Right cardiac atrium (tissue), 5 donors: ENCODE results near the gene KAZALD1. TPM values are rescaled to one million over a fixed set of nuclear protein-coding genes. Genes with fewer than 3 reads are reported as not detected.

Source experiments
- ATAC-seq, 2 donors: fragments of 200-7000 bp; cut with Tn5 transposase; one replicate each; pipeline versions ENCODE4 v1.8.0 to v1.9.1; 2020; ENCODE audit warnings: moderate library complexity in 2 of 2, mild to moderate bottlenecking in 1 of 2
- DNase-seq, 3 donors: peaks; one replicate each; pipeline ENCODE4 v3.0.0-alpha.2; 2020
- H3K27ac ChIP-seq: one replicate; pipeline ENCODE4 v1.5.1; 2013; ENCODE audit warnings: mild to moderate bottlenecking, low read length, control low read depth, moderate library complexity
- H3K27me3 ChIP-seq: one replicate; pipeline ENCODE4 v1.6.1; 2013; ENCODE audit not compliant: control insufficient read depth, insufficient read depth
- H3K4me1 ChIP-seq: one replicate; pipeline ENCODE4 v1.6.1; 2013; ENCODE audit warnings: low read length; ENCODE audit not compliant: control insufficient read depth, insufficient read depth
- H3K4me3 ChIP-seq: one replicate; pipeline ENCODE4 v1.5.1; 2013; ENCODE audit warnings: low read length, control low read depth
- H3K9me3 ChIP-seq: one replicate; pipeline ENCODE4 v1.6.1; 2013; ENCODE audit warnings: low read length; ENCODE audit not compliant: control insufficient read depth
- WGBS: extraction: QIAGEN DNeasy Blood & Tissue Kit; methylation state at CpG from one replicate; pipeline ENCODE4 v1.1.7; 2013; 5-methylcytosine and 5-hydroxymethylcytosine counted together
- intact Hi-C, 4 donors: fragments of 100-400 bp; cut with DNase I; formaldehyde crosslinking; loops; one replicate each; pipeline versions ENCODE4 v1.11.0 to v1.14.0; 2022 to 2023
- polyA plus RNA-seq: library from polyadenylated mRNA; stranded (reverse); fragments of 200-250 nt; gene quantifications from one replicate; pipeline ENCODE4 v1.2.3, GENCODE V29; 2013
- total RNA-seq, 4 donors: library from RNA; stranded (reverse); fragmentation: NEBNext Ultra II Directional; extraction: Animal tissue kit (Norgen Biotek cat#: 25700); gene quantifications; one replicate each; pipeline ENCODE4 v1.2.1, GENCODE V29; 2021
- donor health status: healthy with polysubstance abuse.
- donor health status: DM: no; HTN: yes; CAD: no.
- donor health status: DM: no; HTN: no; CAD: no.
- donor health status: DM: no; HTN: yes; CAD: no; lungs with severe emphysema.
- donor health status: DM: yes; HTN: yes; CAD: no.

The KAZALD1 gene
- total and polyA plus RNA-seq, 5 donors = 6.7 to 19.1 (median 13.3) TPM

GRCh38 chr10:101040851-101041250, 20.9 kb upstream of the KAZALD1 start:
- no peak for DNase-seq
- ATAC-seq = no peak
- WGBS = 39% methylated on average over 2 of the region's 2 CpGs
- no peaks in the 10 kb centered on the region for H3K9me3 ChIP-seq
- H3K27ac ChIP-seq = no peak overlapping the region
- no peaks in the 10 kb centered on the region for H3K27me3 ChIP-seq
- no peak overlapping the region for H3K4me3 ChIP-seq
- no peaks in the 10 kb centered on the region for H3K4me1 ChIP-seq
- intact Hi-C loops = loop anchor here in 2 of 4 donors (2.0 kb wide), 1 partner anchor 26 kb away; no protein-coding TSS in a partner anchor

DNA sequence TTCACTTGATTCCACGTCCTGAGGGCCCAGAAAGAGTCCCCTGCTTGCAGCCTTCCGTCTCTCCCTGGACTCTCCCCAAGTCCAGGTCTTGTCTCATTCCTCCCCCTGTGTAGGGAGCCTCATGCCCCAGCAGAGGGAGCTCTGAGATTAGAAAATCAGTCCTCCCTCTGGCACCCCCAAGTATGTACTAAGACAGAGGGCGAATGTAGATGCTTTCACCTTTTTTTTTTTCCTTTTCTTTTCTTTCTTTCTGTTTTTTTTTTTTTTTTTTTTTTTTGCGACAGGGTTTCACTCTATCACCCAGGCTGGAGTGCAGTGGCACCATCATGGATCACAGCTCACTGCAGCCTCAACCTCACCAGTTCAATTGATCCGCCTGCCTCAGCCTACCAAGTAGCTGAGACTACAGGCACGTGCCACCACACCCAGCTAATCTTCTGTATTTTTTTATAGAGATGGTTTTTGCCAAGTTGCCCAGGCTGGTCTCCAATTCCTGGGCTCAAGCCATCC, 20.5 kb upstream of the KAZALD1 start:
- WGBS = 22% methylated on average over 6 of the region's 6 CpGs
- no peaks in the 10 kb centered on the region for H3K27me3 ChIP-seq
- ATAC-seq (peak; percentile 74 to 79), DNase-seq (peak; percentile 81 to 91 (median 85))
- intact Hi-C loops = loop anchor here in 2 of 4 donors (2.0 kb wide), 1 partner anchor 25 kb away; no protein-coding TSS in a partner anchor
- no peak overlapping the region for H3K27ac ChIP-seq
- H3K4me3 ChIP-seq = no peak overlapping the region
- H3K9me3 ChIP-seq = no peaks in the 10 kb centered on the region
- no peaks in the 10 kb centered on the region for H3K4me1 ChIP-seq

- H3K4me3 ChIP-seq = peak overlapping the region; percentile 60
- H3K4me1 ChIP-seq = no peaks in the 10 kb centered on the region
- no peaks in the 10 kb centered on the region for H3K9me3 ChIP-seq
- ATAC-seq (no peak), DNase-seq (no peak)
- no peaks in the 10 kb centered on the region for H3K27me3 ChIP-seq
- WGBS = 61% methylated on average over 4 of the region's 4 CpGs
- intact Hi-C loops = no loop called here
- H3K27ac ChIP-seq = peak overlapping the region; percentile 84
Measured at GRCh38 chr10:101042118-101042517, 19.7 kb upstream of the KAZALD1 start.

DNA sequence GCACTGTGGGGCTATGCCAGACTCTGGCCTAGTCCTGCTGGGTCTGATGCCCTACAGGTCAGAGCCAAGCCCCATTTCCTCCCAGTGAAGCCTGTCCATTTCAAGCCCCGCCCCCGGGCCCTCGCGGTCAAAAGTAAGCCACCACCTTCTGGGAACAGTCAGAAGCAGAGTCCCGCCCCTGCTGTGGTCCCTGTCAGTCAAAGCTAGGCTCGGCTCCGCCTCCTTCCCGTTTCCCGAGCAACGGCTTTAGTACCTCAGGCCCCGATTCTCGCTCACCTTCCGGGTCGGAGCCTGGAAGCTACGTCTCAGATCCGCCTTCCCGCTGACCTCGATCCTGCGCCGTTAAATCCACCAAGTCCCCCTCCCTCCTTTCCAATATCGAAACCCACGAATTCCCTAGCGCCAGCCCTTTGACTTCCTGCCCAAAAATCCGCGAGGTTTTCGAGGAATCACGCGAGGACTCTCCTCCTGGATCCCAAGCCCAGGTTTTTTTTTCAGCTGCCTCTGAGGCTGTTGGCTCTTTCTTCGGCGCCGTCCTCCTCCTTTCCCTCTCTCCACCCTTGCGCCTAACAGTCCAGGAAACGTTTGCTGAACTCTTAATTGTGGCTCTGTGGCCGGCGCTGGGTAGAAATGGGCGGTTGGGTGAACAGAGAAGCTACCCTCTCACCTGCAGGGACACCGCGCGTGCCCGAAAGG, 19.0 kb upstream of the KAZALD1 start:
- intact Hi-C loops = no loop called here
- 3% methylated on average over 40 of the region's 40 CpGs for WGBS

DNA sequence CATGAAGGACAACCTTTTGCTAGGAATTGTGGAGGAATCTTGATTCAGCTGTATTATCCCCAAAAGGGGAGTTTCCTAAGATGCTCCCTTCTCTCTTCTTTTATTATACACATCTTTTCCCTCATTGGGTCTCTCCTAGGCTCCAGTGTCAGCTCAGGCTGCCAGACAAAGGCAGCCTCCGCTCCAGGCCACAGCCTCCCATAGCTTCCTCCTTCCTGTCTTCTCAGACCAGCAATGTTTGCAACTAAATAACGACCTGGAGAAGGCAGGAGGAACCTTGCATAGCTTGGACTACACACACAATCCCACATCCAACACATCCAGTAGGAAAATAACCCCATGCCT, 18.5 kb upstream of the KAZALD1 start:
- Histone ChIP-seq H3K4me3 (peak overlapping the region; percentile 60), H3K27me3 (no peaks in the 10 kb centered on the region), H3K9me3 (no peaks in the 10 kb centered on the region), H3K4me1 (no peaks in the 10 kb centered on the region), H3K27ac (peak overlapping the region; percentile 84)
- DNase-seq (no peak), ATAC-seq (no peak)
- intact Hi-C loops = no loop called here
- WGBS = 24% methylated on average over 2 of the region's 2 CpGs

More for the DNA sequence above, 19.0 kb upstream of the KAZALD1 start:
- no peaks in the 10 kb centered on the region for H3K9me3 ChIP-seq
- peak overlapping the region; percentile 84 for H3K27ac ChIP-seq
- no peaks in the 10 kb centered on the region for H3K27me3 ChIP-seq
- DNase-seq (peak; percentile 98 to 99 (median 99)), ATAC-seq (peak; percentile 94 to 96)
- no peaks in the 10 kb centered on the region for H3K4me1 ChIP-seq
- H3K4me3 ChIP-seq = peak overlapping the region; percentile 60

GRCh38 chr10:101044117-101044516, 17.7 kb upstream of the KAZALD1 start:
- no peaks in the 10 kb centered on the region for H3K9me3 ChIP-seq
- DNase-seq (no peak), ATAC-seq (no peak)
- H3K27ac ChIP-seq = no peak overlapping the region
- no peaks in the 10 kb centered on the region for H3K27me3 ChIP-seq
- H3K4me3 ChIP-seq = no peak overlapping the region
- 79% methylated on average over 2 of the region's 2 CpGs for WGBS
- intact Hi-C loops = no loop called here
- no peaks in the 10 kb centered on the region for H3K4me1 ChIP-seq

GRCh38 chr10:101046332-101047238, 15.2 kb upstream of the KAZALD1 start:
- intact Hi-C loops = no loop called here
- no peaks in the 10 kb centered on the region for H3K9me3 ChIP-seq

GRCh38 chr10:101047268-101047667, 14.5 kb upstream of the KAZALD1 start:
- no peaks in the 10 kb centered on the region for H3K27me3 ChIP-seq
- no peak overlapping the region for H3K27ac ChIP-seq
- 19% methylated on average over 16 of the region's 16 CpGs for WGBS
- H3K4me1 ChIP-seq = no peaks in the 10 kb centered on the region
- ATAC-seq = no peak
- intact Hi-C loops = no loop called here
- no peak overlapping the region for H3K4me3 ChIP-seq
- no peak for DNase-seq
- H3K9me3 ChIP-seq = no peaks in the 10 kb centered on the region

More at GRCh38 chr10:101046332-101047238, 15.2 kb upstream of the KAZALD1 start:
- Histone ChIP-seq H3K4me1 (no peaks in the 10 kb centered on the region), H3K27me3 (no peaks in the 10 kb centered on the region), H3K4me3 (no peak overlapping the region), H3K27ac (no peak overlapping the region)
- DNase-seq (no peak), ATAC-seq (no peak)
- 26% methylated on average over 25 of the region's 25 CpGs for WGBS

- intact Hi-C loops = no loop called here
- ATAC-seq = no peak
- Histone ChIP-seq H3K9me3 (no peaks in the 10 kb centered on the region), H3K27me3 (no peaks in the 10 kb centered on the region), H3K27ac (no peak overlapping the region), H3K4me1 (no peaks in the 10 kb centered on the region), H3K4me3 (no peak overlapping the region)
- no peak for DNase-seq
- 13% methylated on average over 62 of the region's 62 CpGs for WGBS
Measured at GRCh38 chr10:101047961-101048892, 13.6 kb upstream of the KAZALD1 start.

- Histone ChIP-seq H3K27me3 (no peaks in the 10 kb centered on the region), H3K27ac (no peak overlapping the region), H3K4me3 (no peak overlapping the region), H3K9me3 (no peaks in the 10 kb centered on the region), H3K4me1 (no peaks in the 10 kb centered on the region)
- DNase-seq (peak; percentile 48 to 84 (median 81)), ATAC-seq (peak; percentile 51 to 67)
- intact Hi-C loops = no loop called here
- WGBS = 13% methylated on average over 42 of the region's 42 CpGs
Measured at GRCh38 chr10:101050208-101051069, 11.3 kb upstream of the KAZALD1 start.
